Measurements from ENCODE around the gene TMA7. TPM values are rescaled to one million over a fixed set of nuclear protein-coding genes. Genes with fewer than 3 reads are reported as not detected.
A peak's percentile ranks its signal among the peaks of the same experiment; 100 is the strongest.

Gene TMA7
- total and polyA plus RNA-seq, 2 donors (not counting 1 experiment from before 2014, with no cell fraction given) = 306 to 337 TPM

- TF ChIP-seq EZH2 (IDR thresholded peaks at IDR 0.05; ENCODE audit: low read length, missing control alignments) (no peak), CTCF (conservative IDR thresholded peaks at IDR 0.05 in 1 of 2, IDR thresholded peaks at IDR 0.05 in 1 of 2; ENCODE audit: low read depth in 1 of 2, low read length in 2 of 2) (no peak)
Measured at GRCh38 chr3:48463703-48464102, 23.6 kb downstream of the TMA7 start.

GRCh38 chr3:48464713-48465221 is 24.7 kb downstream of the TMA7 start:
- H4K20me1 ChIP-seq (ENCODE audit: control insufficient read depth, extremely low read depth, insufficient read depth, low read length) = no peaks in the 10 kb centered on the region
- peaks cover 27% of the 10 kb centered on the region for H3K4me1 ChIP-seq (ENCODE audit: control insufficient read depth, extremely low read depth, insufficient read depth, low read length)
- H3K36me3 ChIP-seq (ENCODE audit: control insufficient read depth, insufficient read depth, low read length) = peaks cover 34% of the 10 kb centered on the region
- H3K4me2 ChIP-seq (ENCODE audit: extremely low read depth, insufficient read depth, low read length) = peak overlapping the region; percentile 67
- H3K9me3 ChIP-seq (ENCODE audit: control insufficient read depth, insufficient read depth, low read depth, low read length) = no peaks in the 10 kb centered on the region
- peak overlapping the region; percentile 100 for H3K27ac ChIP-seq (ENCODE audit: insufficient read depth, low read length)
- peaks cover 34% of the 10 kb centered on the region for H3K79me2 ChIP-seq (ENCODE audit: control insufficient read depth, insufficient read depth, low read length)
- H3K9ac ChIP-seq (ENCODE audit: insufficient read depth, low read length) = peak overlapping the region; percentile 11
- no peak overlapping the region for H3K4me3 ChIP-seq (replicated peaks in 1 of 4; ENCODE audit: control extremely low read depth in 1 of 4, insufficient read depth in 1 of 4, low read depth in 3 of 4, low read length in 4 of 4)
- no peak overlapping the region for H2AFZ ChIP-seq (ENCODE audit: low read length)
- H3K27me3 ChIP-seq (ENCODE audit: control insufficient read depth, insufficient read depth, low read length) = no peaks in the 10 kb centered on the region
- TF ChIP-seq CTCF (conservative IDR thresholded peaks at IDR 0.05 in 1 of 2, IDR thresholded peaks at IDR 0.05 in 1 of 2; ENCODE audit: low read depth in 1 of 2, low read length in 2 of 2) (no peak), EZH2 (IDR thresholded peaks at IDR 0.05; ENCODE audit: low read length, missing control alignments) (no peak)
- DNase-seq (ENCODE audit: low read depth in 2 of 2) = no peak

More at GRCh38 chr3:48463703-48464102, 23.6 kb downstream of the TMA7 start:
- Histone ChIP-seq H3K9me3 (ENCODE audit: control insufficient read depth, insufficient read depth, low read depth, low read length) (no peaks in the 10 kb centered on the region), H4K20me1 (ENCODE audit: control insufficient read depth, extremely low read depth, insufficient read depth, low read length) (no peaks in the 10 kb centered on the region), H3K9ac (ENCODE audit: insufficient read depth, low read length) (no peak overlapping the region), H3K27ac (ENCODE audit: insufficient read depth, low read length) (no peak overlapping the region), H3K27me3 (ENCODE audit: control insufficient read depth, insufficient read depth, low read length) (no peaks in the 10 kb centered on the region), H3K79me2 (ENCODE audit: control insufficient read depth, insufficient read depth, low read length) (peaks cover 23% of the 10 kb centered on the region), H3K4me3 (replicated peaks in 1 of 4; ENCODE audit: control extremely low read depth in 1 of 4, insufficient read depth in 1 of 4, low read depth in 3 of 4, low read length in 4 of 4) (no peak overlapping the region), H3K4me2 (ENCODE audit: extremely low read depth, insufficient read depth, low read length) (no peak overlapping the region), H3K36me3 (ENCODE audit: control insufficient read depth, insufficient read depth, low read length) (peaks cover 25% of the 10 kb centered on the region), H2AFZ (ENCODE audit: low read length) (no peak overlapping the region), H3K4me1 (ENCODE audit: control insufficient read depth, extremely low read depth, insufficient read depth, low read length) (peaks cover 27% of the 10 kb centered on the region)
- DNase-seq (ENCODE audit: low read depth in 2 of 2) = no peak

- Histone ChIP-seq H3K27me3 (ENCODE audit: control insufficient read depth, insufficient read depth, low read length) (no peaks in the 10 kb centered on the region), H4K20me1 (ENCODE audit: control insufficient read depth, extremely low read depth, insufficient read depth, low read length) (no peaks in the 10 kb centered on the region), H3K27ac (ENCODE audit: insufficient read depth, low read length) (peak overlapping the region; percentile 100), H3K79me2 (ENCODE audit: control insufficient read depth, insufficient read depth, low read length) (peaks cover 38% of the 10 kb centered on the region), H3K9ac (ENCODE audit: insufficient read depth, low read length) (peak overlapping the region; percentile 11), H3K9me3 (ENCODE audit: control insufficient read depth, insufficient read depth, low read depth, low read length) (no peaks in the 10 kb centered on the region), H3K4me2 (ENCODE audit: extremely low read depth, insufficient read depth, low read length) (peak overlapping the region; percentile 67), H3K4me3 (replicated peaks in 1 of 4; ENCODE audit: control extremely low read depth in 1 of 4, insufficient read depth in 1 of 4, low read depth in 3 of 4, low read length in 4 of 4) (no peak overlapping the region), H2AFZ (ENCODE audit: low read length) (peak overlapping the region; percentile 10), H3K4me1 (ENCODE audit: control insufficient read depth, extremely low read depth, insufficient read depth, low read length) (peaks cover 27% of the 10 kb centered on the region), H3K36me3 (ENCODE audit: control insufficient read depth, insufficient read depth, low read length) (peaks cover 35% of the 10 kb centered on the region)
- DNase-seq (ENCODE audit: low read depth in 2 of 2) = no peak
- TF ChIP-seq EZH2 (IDR thresholded peaks at IDR 0.05; ENCODE audit: low read length, missing control alignments) (no peak), CTCF (conservative IDR thresholded peaks at IDR 0.05 in 1 of 2, IDR thresholded peaks at IDR 0.05 in 1 of 2; ENCODE audit: low read depth in 1 of 2, low read length in 2 of 2) (no peak)
Measured at GRCh38 chr3:48465237-48465530, 25.1 kb downstream of the TMA7 start.
